H1 (cell line): Measurements from ENCODE around the gene PPP2R2B. TPM values are rescaled to one million over a fixed set of nuclear protein-coding genes. Genes with fewer than 3 reads are reported as not detected.

Experiments used
- CEBPB ChIP-seq: IDR thresholded peaks from 2 replicates; pipeline ENCODE4 v1.6.1; 2012; ENCODE audit warnings: low read depth, low read length
- NANOG ChIP-seq: IDR thresholded peaks from 2 replicates; pipeline ENCODE4 v1.6.1; 2011; ENCODE audit warnings: low read length, low read depth, mild to moderate bottlenecking, inconsistent platforms; ENCODE audit not compliant: insufficient read depth, poor library complexity, severe bottlenecking
- RNF2 ChIP-seq: fragments of 200-900, 300-1000 bp; sonication (generic); IDR thresholded peaks from 2 replicates; pipeline ENCODE4 v1.7.1; 2016; ENCODE audit warnings: borderline replicate concordance, low read depth, mild to moderate bottlenecking, antibody characterized with exemption, low read length; ENCODE audit not compliant: poor library complexity, severe bottlenecking; ENCODE audit errors: missing control alignments
- SAP30 ChIP-seq: fragments of 300-600 bp; sonication (generic); IDR thresholded peaks from 2 replicates; pipeline ENCODE4 v1.7.1; 2012; ENCODE audit warnings: low read length, moderate library complexity, mild to moderate bottlenecking, inconsistent platforms; ENCODE audit not compliant: insufficient read depth, insufficient replicate concordance
- TEAD4 ChIP-seq: IDR thresholded peaks from 2 replicates; pipeline ENCODE4 v1.6.1; 2012; ENCODE audit warnings: low read depth, low read length, inconsistent platforms, mixed read lengths
- polyA plus RNA-seq, 7 experiments: library from polyadenylated mRNA; depleted of rRNA in 3 of 7; stranded (reverse) in 5 of 7; unstranded in 2 of 7; fragments of >200 nt in 5 of 7; fragments of 200-250 nt in 2 of 7; gene quantifications; 1 replicate in 5 of 7; 2 replicates in 1 of 7; 4 replicates in 1 of 7; pipeline versions ENCODE4 v1.2.1 to v1.2.3, GENCODE V29; 2011 to 2013; ENCODE audit warnings: missing spikeins in 2 of 7, mixed read lengths in 2 of 7
- total RNA-seq: library from RNA; stranded (reverse); fragmentation: NEBNext Ultra II Directional; extraction: Animal tissue kit (Norgen Biotek cat#: 25700); gene quantifications from 2 replicates; pipeline ENCODE4 v1.2.1, GENCODE V29; 2021

PPP2R2B gene
- total and polyA plus RNA-seq, 2 of the 8 experiments (the other 6 are each of a cell fraction or from before 2014, with no cell fraction given) = 21.1 to 37.1 TPM

- no peak for TF ChIP-seq SAP30
- TF ChIP-seq RNF2 = no peak
- no peak for TF ChIP-seq CEBPB
- TF ChIP-seq NANOG = no peak
- TF ChIP-seq TEAD4 = no peak
Observed at GRCh38 chr5:146797658-146798057, 80.9 kb downstream of the PPP2R2B start (continued).
